Measurements from ENCODE around the gene TSPAN1.

TSPAN1 gene

DNA sequence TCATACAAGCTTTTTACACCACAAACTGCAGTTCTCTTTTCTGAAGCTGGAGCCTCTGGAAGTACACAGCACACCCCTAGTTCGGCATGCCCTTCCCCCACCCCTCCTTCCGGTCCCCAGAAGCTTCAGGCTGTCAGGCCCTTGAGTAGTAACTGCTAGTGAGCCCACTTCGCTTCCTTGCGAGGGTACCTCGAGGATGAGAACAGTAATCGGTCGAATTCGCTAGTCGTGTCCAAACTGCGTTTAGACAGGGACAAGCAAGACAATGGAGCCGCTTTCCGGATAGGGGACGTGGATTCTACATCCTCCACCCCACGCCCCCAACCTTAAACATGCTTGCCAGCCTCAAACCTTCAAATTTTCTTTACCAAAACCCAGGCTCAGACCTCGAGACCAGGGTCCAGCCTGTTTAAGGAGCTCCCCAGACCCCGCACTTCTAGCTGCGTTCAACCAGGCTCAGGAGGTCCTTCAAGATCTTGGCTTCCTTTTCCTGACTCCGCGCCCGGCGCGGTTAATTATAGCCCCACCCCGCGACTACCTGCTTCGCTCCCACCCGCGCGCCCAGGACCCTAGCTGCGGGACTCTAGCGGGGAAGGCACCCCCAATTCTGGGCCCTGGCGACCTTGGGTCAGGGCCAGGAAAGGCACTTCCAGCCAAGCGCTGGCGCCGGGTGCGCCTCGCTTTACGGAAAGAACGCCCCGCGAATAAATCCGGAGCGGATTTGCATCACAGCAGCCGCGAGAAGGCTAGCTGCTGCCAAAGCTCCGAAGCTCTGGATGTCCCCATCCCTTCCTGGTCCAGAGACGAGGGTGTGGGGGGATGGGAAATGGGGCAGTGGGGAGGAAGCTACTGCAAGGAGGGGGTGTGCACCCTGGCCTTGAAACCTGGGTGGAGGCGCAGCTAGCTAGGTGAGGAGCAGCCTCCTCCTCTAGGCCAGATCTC is 8.1 kb upstream of the TSPAN1 start:
- DNase-seq = no peak

DNA sequence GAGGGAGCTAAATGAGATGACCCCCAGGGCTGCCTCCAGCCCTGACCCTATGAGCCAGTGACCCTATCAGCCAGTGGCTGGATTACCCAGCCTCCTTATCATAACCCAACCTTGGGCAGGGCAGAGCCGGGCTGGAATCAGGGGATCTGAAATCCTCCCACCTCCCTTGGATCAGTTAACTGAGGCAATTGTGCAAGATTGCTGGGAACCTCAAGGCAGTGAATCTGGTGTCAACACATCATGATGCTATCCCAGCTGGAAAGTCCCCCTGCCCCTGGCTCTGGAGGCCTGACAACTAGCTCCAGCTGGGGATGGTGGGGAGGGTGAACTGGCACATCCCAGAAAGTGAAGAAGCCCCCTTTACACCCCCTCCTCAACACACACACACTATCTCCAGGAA is 6.4 kb upstream of the TSPAN1 start:
- no peak for DNase-seq

DNA sequence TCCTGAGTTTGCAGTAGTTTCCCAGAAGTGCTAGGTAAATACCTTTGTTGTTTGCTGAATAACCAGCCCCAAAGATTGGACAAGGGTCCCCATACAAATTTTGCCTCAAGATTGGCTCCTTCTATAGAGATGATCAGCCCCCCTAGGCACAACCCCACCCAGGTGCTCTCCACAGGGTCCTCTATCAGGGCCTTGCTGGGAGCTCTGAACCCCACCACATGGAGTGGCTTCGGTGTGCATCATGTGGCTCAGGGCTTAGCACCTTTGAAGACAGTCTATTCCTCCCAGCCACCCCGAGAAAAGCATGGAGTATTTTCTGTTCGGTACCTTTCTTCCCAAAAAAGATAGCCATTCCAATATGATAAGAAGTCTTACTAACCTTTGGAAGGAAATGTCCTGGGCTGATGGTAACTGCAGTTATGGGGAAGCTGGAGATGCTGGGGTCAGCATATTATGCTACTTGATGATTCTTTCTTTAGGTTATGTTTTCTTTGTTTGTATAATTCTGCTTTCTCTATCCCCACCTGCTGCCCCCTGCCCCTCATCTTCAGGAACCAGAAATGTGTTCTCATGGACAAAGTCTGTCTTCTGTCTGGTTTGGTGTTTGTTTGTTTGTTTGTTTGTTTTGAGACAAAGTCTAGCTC is 5.0 kb upstream of the TSPAN1 start:
- DNase-seq = no peak

DNA sequence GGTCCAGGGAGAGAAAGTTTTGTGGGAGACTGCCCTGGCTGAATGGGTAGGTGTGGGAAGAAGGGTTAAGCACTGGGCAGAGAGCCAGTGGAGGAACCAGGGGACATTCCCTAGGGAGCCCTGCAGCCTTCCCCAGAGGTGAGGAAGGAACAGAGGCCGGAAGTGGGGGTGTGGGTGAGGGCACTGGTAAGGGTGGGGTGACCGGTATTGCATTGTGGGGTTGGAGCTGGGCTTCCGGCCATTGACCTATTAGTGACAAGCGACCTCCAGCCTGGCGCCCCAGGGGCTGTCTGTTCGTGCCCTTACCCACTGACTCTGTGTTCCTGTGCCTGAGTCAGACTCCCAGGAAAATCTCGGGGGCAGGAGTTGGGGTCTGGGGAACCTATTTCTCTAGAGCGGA is 3.5 kb upstream of the TSPAN1 start:
- DNase-seq = no peak

DNA sequence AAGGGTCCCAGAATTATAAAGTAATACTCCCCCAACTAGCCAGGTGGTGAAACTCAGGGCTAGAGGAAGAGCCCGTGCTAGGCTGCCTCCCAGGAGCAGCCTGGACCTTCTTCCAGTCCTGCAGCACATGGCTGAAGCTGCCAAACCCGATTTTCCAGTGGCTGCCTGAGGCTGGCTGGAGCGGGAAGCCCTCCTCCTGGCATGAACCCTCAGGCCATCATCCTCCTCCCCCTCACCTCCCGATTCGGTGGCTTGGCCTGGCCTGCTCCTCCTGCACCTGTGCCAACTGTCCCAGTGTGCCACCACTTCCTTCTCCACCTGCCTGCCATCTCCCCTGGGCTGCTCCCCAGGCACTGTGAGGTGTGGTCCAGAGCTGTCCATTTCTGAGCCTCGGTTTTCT is 3.0 kb upstream of the TSPAN1 start:
- DNase-seq = peak; percentile 34

DNA sequence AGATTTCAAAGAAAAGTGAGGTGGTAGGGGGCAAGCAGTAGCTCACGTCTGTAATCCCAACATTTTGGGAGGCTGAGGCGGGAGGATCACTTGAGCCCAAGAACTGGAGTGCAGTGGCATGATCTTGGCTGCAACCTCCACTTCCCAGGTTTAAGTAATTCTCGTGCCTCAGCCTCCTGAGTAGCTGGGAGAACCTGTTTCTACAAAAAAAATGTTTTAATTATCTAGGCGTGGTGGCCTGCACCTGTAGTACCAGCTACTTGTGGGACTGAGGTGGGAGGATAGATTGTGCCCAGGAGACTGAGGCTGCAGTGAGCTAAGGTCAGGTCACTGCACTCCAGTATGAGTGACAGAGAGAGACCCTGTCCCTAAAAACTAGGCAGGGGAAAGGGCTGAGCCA is 2.6 kb upstream of the TSPAN1 start:
- no peak for DNase-seq

DNA sequence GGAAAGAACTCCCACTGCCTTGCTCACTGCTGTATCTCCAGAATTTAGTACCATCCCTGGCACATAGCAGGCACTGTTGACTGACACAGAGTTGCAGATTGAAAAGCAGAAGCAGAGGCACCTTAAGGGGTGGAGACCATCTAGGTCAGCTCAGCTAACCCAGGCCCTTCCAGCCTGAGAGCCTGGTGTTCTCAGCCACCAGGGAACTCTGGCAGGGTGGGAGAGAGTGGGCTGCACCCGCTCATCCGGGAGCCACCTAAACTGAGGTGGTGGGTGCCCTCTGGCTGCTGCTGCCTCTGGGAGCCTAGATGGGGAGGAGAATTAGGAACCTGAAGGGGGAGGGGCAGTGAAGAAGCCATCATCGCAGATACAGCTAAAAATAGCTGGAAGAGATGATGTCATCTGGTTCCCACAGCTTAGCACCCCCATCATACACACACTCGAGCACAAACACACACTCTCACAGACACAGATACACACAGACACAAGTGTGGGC is 1.5 kb upstream of the TSPAN1 start:
- no peak for DNase-seq

DNA sequence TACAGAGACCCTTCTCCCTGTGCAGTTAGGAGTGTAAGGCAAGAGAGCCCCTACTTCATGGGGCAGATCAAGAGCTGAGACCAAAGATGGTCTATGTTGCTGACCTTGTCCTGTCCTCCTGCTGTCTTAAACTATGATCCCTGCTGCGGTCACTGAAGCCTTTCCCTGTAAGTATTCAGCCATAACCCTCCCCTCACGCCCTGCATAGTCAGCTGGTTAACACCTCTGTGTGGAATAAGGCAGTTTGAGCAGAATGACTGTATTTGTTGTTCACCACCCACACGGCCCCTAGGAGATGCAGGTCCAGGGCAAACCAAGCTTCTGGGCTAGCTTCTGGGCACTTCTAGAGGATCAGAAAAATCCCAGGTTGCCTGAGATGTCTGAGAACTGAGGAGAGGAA is 356 bp downstream of the TSPAN1 start:
- no peak for DNase-seq

DNA sequence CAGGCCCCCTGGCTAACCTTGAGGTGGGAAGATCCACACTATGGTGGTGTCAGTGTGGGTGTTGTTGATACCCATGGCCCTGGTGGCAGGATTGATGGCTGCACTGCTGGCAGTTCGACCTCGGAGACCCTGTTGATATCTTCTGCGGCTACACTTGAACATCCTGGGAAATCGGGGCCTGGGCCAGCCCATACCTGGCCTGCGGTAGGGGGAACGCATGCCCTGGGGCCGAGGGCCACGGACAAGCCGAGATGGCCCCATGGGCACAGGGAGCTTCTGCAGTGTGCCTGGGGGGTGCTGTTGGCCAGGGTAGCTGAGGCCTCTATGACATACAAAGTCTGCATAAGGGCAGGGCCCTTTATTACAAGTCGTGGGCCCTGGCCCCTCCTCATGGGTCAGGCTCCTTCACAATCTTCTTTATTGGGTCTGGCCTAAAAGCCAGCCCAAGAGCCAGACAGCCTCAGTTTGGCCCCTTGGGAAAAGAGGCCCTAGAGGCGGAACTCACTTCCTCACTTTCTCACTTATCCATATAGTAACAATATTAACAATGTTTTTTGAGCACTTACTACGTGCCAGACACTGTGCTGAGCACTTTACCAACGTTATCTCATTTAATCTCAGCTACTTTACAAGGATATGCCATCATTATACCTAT is 1.5 kb downstream of the TSPAN1 start, which contains the start of gene P3R3URF:
TSS of gene P3R3URF (minus strand) at position 278 of the 655 bp plus-strand sequence. CDS start at position 261, 17 bp downstream.
- no peak for DNase-seq

DNA sequence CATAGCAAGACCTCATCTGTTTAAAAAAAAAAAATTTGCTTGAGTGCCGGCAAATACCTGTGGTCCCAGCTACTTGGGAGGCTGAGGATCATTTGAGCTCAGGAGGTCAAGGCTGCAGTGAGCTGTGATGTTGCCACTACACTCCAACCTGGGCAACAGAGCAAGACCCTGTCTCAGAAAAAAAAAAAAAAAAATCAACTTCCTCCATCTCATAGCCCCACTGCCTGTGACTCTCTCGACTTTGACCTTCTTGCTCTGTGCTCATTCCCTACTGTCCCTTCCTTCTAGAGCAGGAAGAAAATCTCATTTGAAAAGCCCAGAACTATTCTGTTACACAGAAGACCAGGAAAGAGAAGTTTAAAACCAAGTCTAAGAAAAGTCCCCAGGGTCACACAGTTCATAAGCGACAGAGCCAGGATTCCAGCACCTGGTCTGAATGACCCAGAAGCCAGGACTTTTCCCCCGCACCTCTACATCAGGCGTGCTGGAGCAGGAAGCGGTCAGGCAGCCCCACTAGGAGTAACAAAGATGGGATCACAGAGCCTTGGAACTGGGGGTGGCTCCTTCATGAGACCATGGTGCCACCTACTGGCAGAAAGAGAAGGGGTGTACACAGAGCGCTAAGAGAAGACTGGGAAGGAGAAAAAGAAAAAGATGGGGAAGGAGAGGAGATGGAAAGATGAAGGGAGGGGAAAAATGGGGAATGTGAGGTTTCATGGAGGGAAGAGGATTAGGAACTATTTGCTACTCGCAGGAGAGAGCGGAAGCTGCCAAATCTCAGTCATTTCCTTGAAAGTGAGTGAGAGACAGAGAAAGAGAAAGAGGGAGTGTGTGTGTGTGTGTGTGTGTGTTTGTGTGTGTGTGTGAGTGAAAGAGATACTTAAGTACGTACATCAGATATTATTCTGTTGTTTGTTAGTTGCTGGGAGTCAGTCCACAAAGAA is 4.5 kb downstream of the TSPAN1 start:
- peak; percentile 85 for DNase-seq

DNA sequence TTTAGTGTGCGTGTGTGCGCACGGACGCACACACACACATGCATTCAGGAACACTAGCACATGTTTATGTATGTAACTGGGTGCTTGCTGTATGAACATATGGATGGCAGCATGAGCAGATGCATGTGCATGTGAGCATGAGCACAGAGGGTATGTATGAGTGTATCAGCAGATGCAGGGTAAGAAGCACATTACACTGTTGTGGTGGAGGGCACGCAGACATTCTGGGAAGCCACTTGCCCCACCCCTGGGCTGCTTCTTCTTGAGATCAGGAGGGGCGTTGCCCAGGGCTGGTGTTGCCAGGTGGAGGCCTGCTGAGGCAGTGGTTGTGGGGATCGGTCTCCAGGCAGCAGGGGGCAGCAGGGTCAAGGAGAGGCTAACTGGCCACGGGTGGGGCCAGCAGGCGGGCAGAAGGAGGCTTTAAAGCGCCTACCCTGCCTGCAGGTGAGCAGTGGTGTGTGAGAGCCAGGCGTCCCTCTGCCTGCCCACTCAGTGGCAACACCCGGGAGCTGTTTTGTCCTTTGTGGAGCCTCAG is 5.3 kb downstream of the TSPAN1 start:
- DNase-seq = peak; percentile 47

DNA sequence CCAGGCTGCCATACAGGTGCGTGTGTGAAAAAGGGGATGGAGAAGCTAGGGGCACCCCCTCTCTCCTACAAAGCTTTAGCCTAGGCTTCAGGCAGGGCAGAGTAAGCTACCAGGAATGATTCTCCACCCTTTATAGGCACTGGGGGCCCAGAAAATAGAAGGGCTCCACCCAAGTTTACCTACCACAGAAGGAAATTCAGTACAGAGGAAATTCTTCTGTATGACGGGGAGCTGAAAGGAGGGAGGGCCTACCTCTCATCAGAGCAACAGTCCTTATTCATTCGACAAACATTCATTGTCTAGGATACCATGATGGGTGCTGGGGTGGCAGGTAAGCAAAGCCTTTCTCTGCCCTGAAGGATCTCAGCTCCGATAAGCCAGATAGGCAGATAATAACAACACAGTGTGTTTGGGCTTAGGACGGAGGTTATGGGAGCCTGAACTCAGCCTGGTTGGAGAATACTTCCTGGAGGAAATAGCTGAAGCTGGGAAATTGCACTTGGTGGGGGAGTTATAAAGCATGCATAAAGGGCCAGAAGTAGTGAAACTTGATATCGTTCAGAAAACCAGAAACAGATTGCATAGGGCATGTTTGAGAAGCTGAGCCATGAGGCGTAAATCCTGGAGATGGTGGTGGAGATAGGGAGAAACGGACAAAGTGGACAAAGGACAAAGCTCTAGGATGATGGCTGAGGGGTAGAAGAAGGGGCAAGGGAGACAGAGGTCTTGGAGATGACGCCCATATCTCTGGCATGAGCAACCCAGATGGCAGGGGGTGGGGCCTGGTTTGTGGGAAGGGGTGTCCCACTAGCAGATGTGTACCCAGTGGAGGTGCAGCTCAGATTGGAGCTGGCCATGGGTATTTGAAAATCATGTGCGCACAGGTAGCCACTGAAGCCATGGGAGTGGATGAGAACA is 6.7 kb downstream of the TSPAN1 start:
- no peak for DNase-seq

DNA sequence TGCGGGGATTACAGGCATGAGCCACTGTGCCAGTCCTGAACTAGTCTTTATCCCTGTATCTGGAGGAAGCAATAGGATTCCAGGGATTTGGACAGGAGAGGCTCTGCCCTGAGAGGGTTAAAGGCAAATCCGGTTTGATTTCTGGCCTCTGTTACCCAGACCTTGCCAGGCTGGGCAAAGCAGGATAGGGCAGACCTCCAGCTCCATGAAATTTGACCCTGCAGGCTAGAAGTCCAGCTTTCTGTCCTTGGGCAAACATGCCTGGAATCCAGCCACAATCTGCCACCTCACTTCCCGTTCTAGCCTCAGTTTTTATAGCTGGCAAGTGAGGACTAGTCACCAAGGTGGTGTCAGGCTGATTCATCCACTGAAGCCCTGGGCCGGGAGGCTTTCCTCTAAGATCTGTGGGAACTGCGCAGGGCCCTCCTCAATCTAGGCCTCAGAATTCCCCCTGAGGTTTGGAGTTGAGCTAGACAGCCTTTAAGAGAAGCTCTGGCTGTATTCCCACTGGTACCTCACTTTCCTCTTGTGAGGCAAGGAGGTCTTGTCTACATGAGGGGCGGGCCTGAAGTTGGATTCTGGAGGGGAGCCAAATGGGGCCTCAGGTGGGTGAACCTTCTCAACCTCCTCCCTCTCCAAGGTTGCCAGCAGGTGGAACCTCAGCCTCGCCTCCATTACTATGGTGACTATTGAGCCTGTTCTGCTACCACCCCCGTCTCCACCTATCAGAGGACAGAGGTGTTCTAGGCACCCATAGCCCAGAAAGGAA is 8.4 kb downstream of the TSPAN1 start:
- DNase-seq = no peak

DNA sequence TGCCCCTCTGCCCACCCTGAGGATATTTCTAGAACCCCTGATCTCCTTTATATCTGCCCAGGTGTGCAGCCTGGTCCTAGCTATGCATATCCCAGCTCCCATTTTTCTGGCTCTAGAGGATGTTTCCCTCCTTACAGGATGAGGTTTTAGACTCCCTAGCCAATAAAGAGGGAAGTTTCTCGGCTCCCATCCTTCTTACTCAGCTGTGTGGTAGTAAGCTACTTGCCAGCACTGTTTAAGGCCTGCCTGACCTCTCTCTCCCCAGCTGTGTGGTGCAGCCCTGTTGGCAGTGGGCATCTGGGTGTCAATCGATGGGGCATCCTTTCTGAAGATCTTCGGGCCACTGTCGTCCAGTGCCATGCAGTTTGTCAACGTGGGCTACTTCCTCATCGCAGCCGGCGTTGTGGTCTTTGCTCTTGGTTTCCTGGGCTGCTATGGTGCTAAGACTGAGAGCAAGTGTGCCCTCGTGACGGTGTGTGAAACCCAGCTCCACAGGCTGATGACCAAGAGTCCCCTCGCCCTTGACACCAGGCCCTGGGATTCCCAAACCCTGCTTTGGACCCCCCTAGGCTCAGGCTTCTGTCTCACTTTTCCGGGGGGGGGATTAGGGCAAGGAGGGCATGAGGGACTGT is 9.2 kb downstream of the TSPAN1 start:
- no peak for DNase-seq

DNA sequence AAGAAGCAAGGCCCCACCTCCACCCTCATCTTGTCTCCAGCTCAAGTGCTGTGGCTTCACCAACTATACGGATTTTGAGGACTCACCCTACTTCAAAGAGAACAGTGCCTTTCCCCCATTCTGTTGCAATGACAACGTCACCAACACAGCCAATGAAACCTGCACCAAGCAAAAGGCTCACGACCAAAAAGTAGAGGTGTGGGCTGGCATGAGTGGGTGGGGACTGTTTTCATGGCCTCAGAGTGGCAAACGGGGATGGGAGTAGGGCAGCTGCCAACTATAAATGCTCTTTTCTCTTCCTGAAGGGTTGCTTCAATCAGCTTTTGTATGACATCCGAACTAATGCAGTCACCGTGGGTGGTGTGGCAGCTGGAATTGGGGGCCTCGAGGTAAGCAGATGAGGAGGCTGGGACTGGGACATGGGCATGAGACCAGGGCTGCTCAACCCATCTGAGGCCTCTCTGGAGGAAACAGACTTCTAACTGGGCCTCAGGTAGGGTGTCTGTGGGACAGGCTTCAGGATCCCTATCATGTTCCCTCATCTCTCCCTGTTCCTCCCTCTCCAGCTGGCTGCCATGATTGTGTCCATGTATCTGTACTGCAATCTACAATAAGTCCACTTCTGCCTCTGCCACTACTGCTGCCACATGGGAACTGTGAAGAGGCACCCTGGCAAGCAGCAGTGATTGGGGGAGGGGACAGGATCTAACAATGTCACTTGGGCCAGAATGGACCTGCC is 10.2 kb downstream of the TSPAN1 start:
- no peak for DNase-seq

DNA sequence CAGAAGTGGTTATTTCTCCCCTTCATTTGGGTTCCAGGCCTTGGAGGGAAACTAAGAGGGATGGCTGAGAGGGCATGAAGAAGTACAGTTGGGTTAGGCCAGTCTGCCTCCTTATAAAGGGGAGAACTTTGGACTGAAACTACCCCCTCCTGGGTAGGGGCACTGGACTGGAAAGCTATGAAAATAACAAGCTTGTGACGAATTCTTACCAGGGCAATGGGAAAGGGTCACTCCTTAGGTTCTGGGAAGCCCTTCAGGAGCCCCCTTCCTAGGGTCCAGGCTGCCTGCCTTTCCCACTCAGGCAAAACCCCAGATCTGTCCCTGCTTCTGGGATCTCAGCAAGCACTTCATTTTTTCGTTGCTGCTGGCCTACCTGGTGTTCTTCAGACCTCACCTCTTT is 11.2 kb downstream of the TSPAN1 start:
- DNase-seq = no peak

DNA sequence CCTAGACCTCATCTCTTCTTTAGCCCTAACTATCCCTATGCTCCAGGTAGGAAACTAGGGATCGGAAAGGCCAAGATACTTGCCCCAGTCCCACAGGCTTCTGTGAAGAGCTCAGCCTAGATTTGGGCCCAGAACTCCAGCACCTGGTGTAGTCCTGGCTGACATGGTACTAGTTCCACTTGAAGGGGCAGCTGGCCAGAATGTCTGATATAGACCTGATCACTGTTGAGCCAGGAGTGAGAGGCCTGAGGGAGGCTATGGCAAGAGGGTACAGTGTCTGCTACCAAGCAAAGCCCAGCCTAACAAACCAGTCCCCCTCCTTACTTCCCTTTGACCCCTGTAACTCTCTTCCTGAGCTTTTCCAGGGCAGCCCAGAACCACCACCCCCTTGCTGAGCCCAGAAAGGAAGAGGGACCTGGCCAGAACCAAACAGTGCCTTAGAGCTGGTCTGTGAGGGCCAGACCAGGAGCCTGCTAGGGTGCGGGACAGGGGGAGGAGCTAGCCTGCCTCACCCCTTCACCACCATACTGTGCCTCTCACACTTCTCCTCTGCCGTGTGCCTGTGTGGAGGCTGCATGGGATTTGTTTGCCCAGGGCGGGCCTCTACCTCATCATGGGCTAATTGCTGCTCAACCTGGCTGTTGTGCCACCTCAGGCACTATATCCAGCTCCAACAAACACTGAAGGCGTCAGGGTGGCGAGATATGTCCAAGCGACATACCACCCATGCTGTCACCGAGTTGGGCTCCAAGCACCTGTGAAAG is 12.4 kb downstream of the TSPAN1 start:
- no peak for DNase-seq
